Mucosa of rectum (tissue), 2 donors: ENCODE measurements around the gene KLHL6.
A peak's percentile ranks its signal among the peaks of the same experiment; 100 is the strongest.

ENCODE experiments used
- H3K27ac ChIP-seq, 2 donors: one replicate each; pipeline ENCODE4 v1.7.0; 2013; ENCODE audit warnings: inconsistent platforms in 2 of 2, low read depth in 2 of 2, low read length in 2 of 2
- H3K27me3 ChIP-seq, 2 donors: one replicate each; pipeline ENCODE4 v1.7.0; 2013; ENCODE audit warnings: low read length in 2 of 2; ENCODE audit not compliant: control insufficient read depth in 2 of 2, insufficient read depth in 2 of 2
- H3K36me3 ChIP-seq, 2 donors: one replicate each; pipeline ENCODE4 v1.7.0; 2013; ENCODE audit warnings: low read length in 2 of 2; ENCODE audit not compliant: control insufficient read depth in 2 of 2, insufficient read depth in 2 of 2
- H3K4me1 ChIP-seq, 2 donors: one replicate each; pipeline ENCODE4 v1.7.0; 2013; ENCODE audit warnings: low read length in 2 of 2, mild to moderate bottlenecking in 1 of 2; ENCODE audit not compliant: control insufficient read depth in 2 of 2, insufficient read depth in 2 of 2
- H3K4me3 ChIP-seq, 2 donors: one replicate each; pipeline ENCODE4 v1.7.0; 2013; ENCODE audit warnings: low read length in 2 of 2
- H3K9ac ChIP-seq, 2 donors: one replicate each; pipeline ENCODE4 v1.7.0; 2013; ENCODE audit warnings: low read length in 2 of 2, low read depth in 1 of 2, mild to moderate bottlenecking in 1 of 2
- H3K9me3 ChIP-seq, 2 donors: one replicate each; pipeline ENCODE4 v1.7.0; 2013; ENCODE audit warnings: low read length in 2 of 2; ENCODE audit not compliant: control insufficient read depth in 2 of 2
- donor health status: healthy.
- donor health status: Normal muscosa, but diverticular disease.

The KLHL6 gene

DNA sequence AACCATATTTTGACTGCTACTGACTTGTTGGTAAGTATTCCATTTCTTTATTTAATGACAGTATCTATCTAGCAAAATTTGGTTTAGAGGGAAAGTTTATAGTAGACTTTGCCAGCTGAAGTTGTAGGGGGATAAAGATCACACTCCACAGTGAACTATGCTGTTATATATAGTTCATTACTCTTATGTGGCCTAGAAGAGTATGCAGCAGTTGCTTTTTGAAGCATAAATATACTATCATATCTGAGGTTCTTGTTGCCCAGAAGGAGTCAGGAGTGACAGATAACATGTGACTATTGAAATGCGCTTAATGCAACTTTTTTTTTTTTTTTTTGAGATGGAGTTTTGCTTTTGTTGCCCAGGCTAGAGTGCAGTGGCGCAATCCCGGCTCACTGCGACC, 101.4 kb downstream of the KLHL6 start:
- Histone ChIP-seq H3K27ac (no peak overlapping the region), H3K4me1 (no peaks in the 10 kb centered on the region)

DNA sequence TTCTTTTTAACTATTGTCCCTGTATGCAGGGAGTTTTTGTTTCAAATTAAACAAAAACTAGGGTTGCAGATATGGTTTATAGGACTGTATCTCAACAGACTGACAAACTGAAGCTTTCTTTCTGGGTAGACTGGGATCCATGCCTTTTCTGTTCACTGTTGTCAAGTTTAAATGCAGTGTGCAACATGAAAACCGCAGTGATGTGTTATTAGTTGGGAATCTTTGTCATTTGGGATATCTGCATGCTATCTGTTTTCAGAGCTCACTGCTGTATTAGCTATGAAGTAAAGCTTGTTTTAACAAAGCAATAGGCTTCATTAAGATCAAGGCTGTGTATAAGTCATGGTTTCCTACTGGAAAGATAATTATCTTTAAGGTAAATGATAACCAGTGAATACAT, 105.7 kb downstream of the KLHL6 start:
- Histone ChIP-seq H3K9me3 (no peaks in the 10 kb centered on the region), H3K36me3 (no peaks in the 10 kb centered on the region), H3K4me1 (peaks cover 3 to 9% of the 10 kb centered on the region in 2 donors), H3K4me3 (no peak overlapping the region), H3K27me3 (no peaks in the 10 kb centered on the region), H3K9ac (no peak overlapping the region), H3K27ac (no peak overlapping the region)

More for the DNA sequence above, 101.4 kb downstream of the KLHL6 start:
- H3K9ac ChIP-seq = no peak overlapping the region
- H3K36me3 ChIP-seq = peaks cover 0 to 3% of the 10 kb centered on the region in 2 donors
- no peaks in the 10 kb centered on the region for H3K9me3 ChIP-seq
- no peak overlapping the region for H3K4me3 ChIP-seq
- H3K27me3 ChIP-seq = no peaks in the 10 kb centered on the region

- Histone ChIP-seq H3K27me3 (no peaks in the 10 kb centered on the region), H3K9me3 (no peaks in the 10 kb centered on the region), H3K4me3 (no peak overlapping the region), H3K9ac (no peak overlapping the region), H3K36me3 (no peaks in the 10 kb centered on the region), H3K4me1 (peaks cover 3 to 9% of the 10 kb centered on the region in 2 donors), H3K27ac (no peak overlapping the region)
Observed at GRCh38 chr3:183449391-183449790, 106.1 kb downstream of the KLHL6 start.

GRCh38 chr3:183448369-183449128, 107.0 kb downstream of the KLHL6 start:
- H3K9ac ChIP-seq = peak overlapping the region in 1 of 2 donors; percentile 69
- H3K27ac ChIP-seq = no peak overlapping the region
- peak overlapping the region; percentile 89 to 93 for H3K4me3 ChIP-seq
- H3K27me3 ChIP-seq = no peaks in the 10 kb centered on the region
- H3K4me1 ChIP-seq = peaks cover 3 to 9% of the 10 kb centered on the region in 2 donors
- H3K36me3 ChIP-seq = no peaks in the 10 kb centered on the region
- peaks cover under 1 to 5% of the 10 kb centered on the region in 2 donors for H3K9me3 ChIP-seq

DNA sequence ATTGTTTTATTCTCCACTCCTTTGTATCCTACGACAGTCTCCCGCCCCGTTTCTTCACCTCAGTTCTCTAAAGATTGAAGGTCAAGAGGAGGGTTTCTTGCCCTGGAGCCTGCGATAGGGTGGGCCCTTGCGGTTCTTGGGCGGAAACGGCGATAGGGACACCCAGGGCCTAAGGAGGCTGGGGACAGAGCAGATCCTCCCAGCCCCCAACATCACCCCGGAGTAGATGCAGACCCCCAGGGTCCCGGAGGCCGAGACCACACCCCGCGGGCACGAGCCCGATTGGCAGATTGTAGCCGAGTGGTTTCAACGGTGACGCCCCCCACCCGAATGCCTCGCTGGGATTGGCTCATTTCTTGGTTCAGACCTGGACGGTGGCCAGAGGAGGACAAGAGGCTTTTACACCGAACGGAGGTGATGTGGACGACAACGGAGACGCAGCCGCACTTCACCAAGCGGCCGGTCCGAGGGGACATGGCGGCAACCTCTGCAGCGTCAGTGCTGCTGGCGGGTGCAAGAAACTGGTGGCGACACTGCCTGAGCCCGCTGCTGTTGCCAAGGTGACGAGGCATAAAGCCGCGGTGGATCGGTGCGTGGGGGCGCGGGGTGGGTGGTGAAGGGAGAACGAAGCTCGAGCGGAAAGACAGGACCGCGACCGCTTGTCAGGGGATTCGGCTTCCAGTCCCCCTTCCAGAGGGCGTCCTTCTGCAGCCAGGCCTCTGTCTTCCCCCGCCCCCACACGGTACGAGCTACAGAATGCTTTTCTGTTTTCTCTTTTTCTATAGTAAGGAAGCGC, 108.1 kb downstream of the KLHL6 start:
- Histone ChIP-seq H3K36me3 (no peaks in the 10 kb centered on the region), H3K27me3 (no peaks in the 10 kb centered on the region), H3K9me3 (peaks cover 3 to 5% of the 10 kb centered on the region in 2 donors), H3K9ac (peak overlapping the region; percentile 69 to 71), H3K4me1 (peaks cover 3 to 9% of the 10 kb centered on the region in 2 donors), H3K27ac (peak overlapping the region; percentile 48 to 70), H3K4me3 (peak overlapping the region; percentile 89 to 93)

DNA sequence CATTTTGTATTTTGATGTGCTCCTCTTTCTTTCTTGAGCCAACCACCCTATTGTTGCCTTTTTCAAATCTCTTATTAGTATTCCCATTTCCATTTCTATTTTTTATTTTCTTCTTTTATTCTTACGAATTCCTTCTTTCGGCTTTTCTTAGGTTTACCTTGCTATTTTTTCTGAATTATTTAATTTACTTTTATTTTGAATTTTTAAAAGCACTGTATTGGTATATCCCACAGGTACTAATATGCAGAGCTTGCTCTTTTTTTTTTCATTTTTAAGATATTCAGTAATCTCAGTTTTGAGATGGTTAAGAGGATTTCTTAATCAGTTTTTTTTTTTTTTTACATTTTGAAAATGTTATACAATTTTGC, 108.7 kb downstream of the KLHL6 start:
- Histone ChIP-seq H3K9ac (peak overlapping the region; percentile 69 to 71), H3K4me1 (peaks cover 3 to 9% of the 10 kb centered on the region in 2 donors), H3K36me3 (no peaks in the 10 kb centered on the region), H3K4me3 (peak overlapping the region; percentile 89 to 93), H3K27me3 (no peaks in the 10 kb centered on the region), H3K27ac (peak overlapping the region in 1 of 2 donors; percentile 70), H3K9me3 (peaks cover 3 to 5% of the 10 kb centered on the region in 2 donors)

GRCh38 chr3:183444748-183445147, 110.8 kb downstream of the KLHL6 start:
- no peak overlapping the region for H3K9ac ChIP-seq
- peaks cover 3 to 9% of the 10 kb centered on the region in 2 donors for H3K4me1 ChIP-seq
- peaks cover 3 to 5% of the 10 kb centered on the region in 2 donors for H3K9me3 ChIP-seq
- H3K27me3 ChIP-seq = no peaks in the 10 kb centered on the region
- H3K27ac ChIP-seq = no peak overlapping the region
- no peaks in the 10 kb centered on the region for H3K36me3 ChIP-seq
- no peak overlapping the region for H3K4me3 ChIP-seq

DNA sequence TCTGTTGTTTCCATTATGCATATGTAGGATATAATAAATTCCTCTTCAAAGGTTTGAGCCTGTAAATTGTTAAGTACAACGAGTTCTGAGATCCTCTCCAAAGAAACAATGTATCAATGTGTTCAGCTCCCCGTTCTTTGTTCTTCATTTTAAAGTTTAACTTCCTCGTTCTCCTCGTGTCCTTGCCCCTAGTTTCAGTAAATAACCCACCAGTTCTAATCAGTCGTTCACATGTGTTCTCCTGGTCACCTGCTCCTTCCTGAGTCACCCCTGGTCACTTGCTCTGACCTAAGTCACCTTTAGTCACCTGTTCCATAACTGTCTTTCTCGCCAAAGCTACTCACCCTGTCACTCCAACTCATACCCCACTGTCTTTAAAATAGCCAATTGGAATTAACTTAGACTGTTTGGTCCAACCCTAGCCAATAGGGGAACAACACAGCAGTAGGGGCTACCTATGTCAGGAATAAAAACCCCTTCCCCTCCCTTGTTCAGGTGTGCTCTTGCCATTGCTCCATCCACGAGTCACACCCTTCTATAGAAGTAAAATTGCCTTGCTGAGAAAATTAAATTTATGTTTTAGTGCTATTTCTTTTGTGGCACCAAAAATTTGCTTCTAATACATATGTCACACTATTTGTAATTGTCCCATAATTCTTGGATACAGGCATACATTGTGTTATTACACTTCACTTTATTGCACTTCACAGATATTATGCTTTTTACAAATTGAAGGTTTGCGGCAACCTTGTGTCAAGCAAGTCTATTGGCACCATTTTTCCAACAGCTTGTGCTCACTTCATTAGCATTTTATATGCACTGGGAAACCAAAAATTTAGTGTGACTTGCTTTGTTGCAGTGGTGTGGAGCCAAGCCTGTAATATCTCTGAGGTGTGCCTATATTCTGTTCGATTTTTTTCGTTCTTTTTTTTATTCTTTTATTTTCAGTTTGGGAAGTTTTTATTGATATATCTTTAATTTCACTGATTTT, 111.8 kb downstream of the KLHL6 start:
- Histone ChIP-seq H3K9ac (no peak overlapping the region), H3K4me1 (peaks cover 3 to 8% of the 10 kb centered on the region in 2 donors), H3K36me3 (no peaks in the 10 kb centered on the region), H3K4me3 (no peak overlapping the region), H3K9me3 (peaks cover 3 to 5% of the 10 kb centered on the region in 2 donors), H3K27ac (no peak overlapping the region), H3K27me3 (no peaks in the 10 kb centered on the region)

GRCh38 chr3:183442994-183443393, 112.5 kb downstream of the KLHL6 start:
- Histone ChIP-seq H3K27me3 (no peaks in the 10 kb centered on the region), H3K9ac (no peak overlapping the region)

More at GRCh38 chr3:183442994-183443393, 112.5 kb downstream of the KLHL6 start:
- H3K36me3 ChIP-seq = no peaks in the 10 kb centered on the region
- H3K9me3 ChIP-seq = peaks cover 3 to 5% of the 10 kb centered on the region in 2 donors
- H3K4me3 ChIP-seq = no peak overlapping the region
- peaks cover 3 to 4% of the 10 kb centered on the region in 2 donors for H3K4me1 ChIP-seq
- no peak overlapping the region for H3K27ac ChIP-seq
